Esophagus muscularis mucosa (tissue), 4 donors: Measurements from ENCODE around the gene CTU1.

Experiments
- EP300 ChIP-seq: sonication (generic); formaldehyde crosslinking; IDR thresholded peaks from one replicate; pipeline ENCODE4 v1.6.1; 2017; ENCODE audit warnings: antibody characterized with exemption
- POLR2A ChIP-seq: fragments of 450-650 bp; IDR thresholded peaks from one replicate; pipeline ENCODE4 v1.6.1; 2017; ENCODE audit warnings: antibody characterized with exemption, moderate library complexity, mild to moderate bottlenecking, low read depth
- POLR2AphosphoS5 ChIP-seq, 2 donors: sonication (generic); formaldehyde crosslinking; IDR thresholded peaks; one replicate each; pipeline ENCODE4 v1.6.1; 2017; ENCODE audit warnings: antibody characterized with exemption in 2 of 2
- TF ChIP-seq, protein P1 (sequence below), 3 experiments: fragments of 200-600 bp in 2 of 3; fragments of 450-650 bp in 1 of 3; sonication (generic) in 2 of 3; IDR thresholded peaks; one replicate each; pipeline ENCODE4 v1.5.1; 2017 to 2019; ENCODE audit warnings: antibody characterized with exemption in 3 of 3, mild to moderate bottlenecking in 2 of 3, moderate library complexity in 1 of 3

DNA sequence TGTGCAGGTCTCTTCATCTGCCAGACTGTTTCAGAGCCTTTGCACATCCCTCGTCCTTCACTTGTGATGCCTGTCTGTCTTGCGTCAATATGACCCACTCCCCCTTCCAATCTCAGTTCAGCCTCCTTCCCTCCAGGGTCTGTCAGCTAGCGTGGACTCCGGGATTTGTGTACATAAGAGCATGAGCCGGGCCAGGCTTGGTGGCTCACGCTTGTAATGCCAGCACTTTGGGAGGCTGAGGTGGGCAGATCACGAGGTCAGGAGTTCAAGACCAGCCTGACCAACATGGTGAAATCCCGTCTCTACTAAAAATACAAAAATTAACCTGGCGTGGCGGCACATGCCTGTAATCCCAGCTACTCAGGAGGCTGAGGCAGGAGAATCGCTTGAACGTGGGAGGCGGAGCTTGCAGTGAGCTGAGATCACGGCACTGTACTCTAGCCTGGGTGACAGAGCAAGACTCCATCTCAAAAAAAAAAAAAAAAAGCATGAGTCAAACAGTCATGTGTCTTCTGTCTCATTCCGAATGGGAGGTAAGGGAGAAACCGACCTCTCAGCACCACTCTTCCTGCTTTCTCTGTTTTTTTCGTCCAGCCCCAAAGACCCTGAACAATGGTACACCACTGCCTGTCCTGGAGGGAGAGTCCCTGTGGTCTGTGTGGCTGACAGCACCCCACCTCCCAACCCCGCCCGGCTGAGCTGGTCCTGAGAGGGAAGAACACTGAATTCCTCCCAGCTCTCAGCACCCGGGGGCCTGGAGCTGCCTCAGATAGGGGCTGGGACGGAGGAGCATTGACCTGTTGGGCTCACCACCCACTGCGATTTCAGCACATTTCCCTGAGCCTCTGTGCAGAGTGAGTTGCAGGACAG lies 14.1 kb upstream of the CTU1 start:
- TF ChIP-seq, protein P1, sequence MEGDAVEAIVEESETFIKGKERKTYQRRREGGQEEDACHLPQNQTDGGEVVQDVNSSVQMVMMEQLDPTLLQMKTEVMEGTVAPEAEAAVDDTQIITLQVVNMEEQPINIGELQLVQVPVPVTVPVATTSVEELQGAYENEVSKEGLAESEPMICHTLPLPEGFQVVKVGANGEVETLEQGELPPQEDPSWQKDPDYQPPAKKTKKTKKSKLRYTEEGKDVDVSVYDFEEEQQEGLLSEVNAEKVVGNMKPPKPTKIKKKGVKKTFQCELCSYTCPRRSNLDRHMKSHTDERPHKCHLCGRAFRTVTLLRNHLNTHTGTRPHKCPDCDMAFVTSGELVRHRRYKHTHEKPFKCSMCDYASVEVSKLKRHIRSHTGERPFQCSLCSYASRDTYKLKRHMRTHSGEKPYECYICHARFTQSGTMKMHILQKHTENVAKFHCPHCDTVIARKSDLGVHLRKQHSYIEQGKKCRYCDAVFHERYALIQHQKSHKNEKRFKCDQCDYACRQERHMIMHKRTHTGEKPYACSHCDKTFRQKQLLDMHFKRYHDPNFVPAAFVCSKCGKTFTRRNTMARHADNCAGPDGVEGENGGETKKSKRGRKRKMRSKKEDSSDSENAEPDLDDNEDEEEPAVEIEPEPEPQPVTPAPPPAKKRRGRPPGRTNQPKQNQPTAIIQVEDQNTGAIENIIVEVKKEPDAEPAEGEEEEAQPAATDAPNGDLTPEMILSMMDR (IDR thresholded peaks at IDR 0.05): no peak
- no peak for TF ChIP-seq POLR2A
- no peak for TF ChIP-seq POLR2AphosphoS5 (IDR thresholded peaks at IDR 0.05)
- TF ChIP-seq EP300: no peak
